Retinal pigment epithelial cell (primary cell): ENCODE results near the gene PCSK7.

ENCODE experiments used
- DNase-seq: peaks from one replicate; pipeline ENCODE4 v3.0.0-alpha.2; 2010; ENCODE audit warnings: low read depth
- H3K4me3 ChIP-seq: 2 replicates; pipeline ENCODE4 v1.5.1; 2011; ENCODE audit warnings: mild to moderate bottlenecking, low read length, control low read depth, moderate library complexity
- CTCF ChIP-seq: conservative IDR thresholded peaks from 2 replicates; pipeline ENCODE4 v1.5.1; 2011; ENCODE audit warnings: low read depth, low read length, control low read depth, inconsistent platforms

The PCSK7 gene

DNA sequence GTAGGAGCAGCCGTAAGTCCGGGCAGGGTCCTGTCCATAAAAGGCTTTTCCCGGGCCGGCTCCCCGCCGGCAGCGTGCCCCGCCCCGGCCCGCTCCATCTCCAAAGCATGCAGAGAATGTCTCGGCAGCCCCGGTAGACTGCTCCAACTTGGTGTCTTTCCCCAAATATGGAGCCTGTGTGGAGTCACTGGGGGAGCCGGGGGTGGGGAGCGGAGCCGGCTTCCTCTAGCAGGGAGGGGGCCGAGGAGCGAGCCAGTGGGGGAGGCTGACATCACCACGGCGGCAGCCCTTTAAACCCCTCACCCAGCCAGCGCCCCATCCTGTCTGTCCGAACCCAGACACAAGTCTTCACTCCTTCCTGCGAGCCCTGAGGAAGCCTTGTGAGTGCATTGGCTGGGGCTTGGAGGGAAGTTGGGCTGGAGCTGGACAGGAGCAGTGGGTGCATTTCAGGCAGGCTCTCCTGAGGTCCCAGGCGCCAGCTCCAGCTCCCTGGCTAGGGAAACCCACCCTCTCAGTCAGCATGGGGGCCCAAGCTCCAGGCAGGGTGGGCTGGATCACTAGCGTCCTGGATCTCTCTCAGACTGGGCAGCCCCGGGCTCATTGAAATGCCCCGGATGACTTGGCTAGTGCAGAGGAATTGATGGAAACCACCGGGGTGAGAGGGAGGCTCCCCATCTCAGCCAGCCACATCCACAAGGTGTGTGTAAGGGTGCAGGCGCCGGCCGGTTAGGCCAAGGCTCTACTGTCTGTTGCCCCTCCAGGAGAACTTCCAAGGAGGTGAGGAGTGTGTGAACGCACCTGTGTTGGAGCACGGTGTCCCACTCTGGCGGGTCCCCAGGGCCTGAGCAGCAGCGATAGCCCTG lies 32.6 kb downstream of the PCSK7 start, which contains the start of gene TAGLN:
TAGLN (plus strand) TSS at position 318 of the 863 bp plus-strand sequence. CDS start 3,644 bp downstream, outside the sequence.
- no peak for TF ChIP-seq CTCF
- H3K4me3 ChIP-seq = peak within 1 kb of the TSS; percentile 39
- peak; percentile 52 for DNase-seq

DNA sequence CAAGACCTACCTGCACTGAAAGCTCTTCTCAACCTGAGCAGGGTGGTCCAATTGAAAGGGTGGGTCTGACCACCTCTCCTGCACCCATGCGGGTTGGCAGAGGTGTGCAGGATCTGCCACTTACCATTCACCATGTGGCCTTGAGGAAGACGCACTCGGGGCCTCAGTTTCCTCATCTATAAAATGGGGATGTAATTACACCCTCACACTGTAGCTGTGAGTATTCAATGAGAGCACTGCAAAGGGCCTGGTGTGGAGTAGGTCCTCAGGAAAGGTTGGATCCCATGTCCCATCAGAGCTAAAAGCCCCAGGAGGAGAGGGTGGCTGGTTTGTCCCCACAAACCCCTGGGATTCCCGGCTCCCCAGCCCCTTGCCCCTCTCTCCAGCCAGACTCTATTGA lies 33.3 kb downstream of the PCSK7 start:
- no peak for DNase-seq
- H3K4me3 ChIP-seq = peak overlapping the region; percentile 39
- no peak for TF ChIP-seq CTCF

DNA sequence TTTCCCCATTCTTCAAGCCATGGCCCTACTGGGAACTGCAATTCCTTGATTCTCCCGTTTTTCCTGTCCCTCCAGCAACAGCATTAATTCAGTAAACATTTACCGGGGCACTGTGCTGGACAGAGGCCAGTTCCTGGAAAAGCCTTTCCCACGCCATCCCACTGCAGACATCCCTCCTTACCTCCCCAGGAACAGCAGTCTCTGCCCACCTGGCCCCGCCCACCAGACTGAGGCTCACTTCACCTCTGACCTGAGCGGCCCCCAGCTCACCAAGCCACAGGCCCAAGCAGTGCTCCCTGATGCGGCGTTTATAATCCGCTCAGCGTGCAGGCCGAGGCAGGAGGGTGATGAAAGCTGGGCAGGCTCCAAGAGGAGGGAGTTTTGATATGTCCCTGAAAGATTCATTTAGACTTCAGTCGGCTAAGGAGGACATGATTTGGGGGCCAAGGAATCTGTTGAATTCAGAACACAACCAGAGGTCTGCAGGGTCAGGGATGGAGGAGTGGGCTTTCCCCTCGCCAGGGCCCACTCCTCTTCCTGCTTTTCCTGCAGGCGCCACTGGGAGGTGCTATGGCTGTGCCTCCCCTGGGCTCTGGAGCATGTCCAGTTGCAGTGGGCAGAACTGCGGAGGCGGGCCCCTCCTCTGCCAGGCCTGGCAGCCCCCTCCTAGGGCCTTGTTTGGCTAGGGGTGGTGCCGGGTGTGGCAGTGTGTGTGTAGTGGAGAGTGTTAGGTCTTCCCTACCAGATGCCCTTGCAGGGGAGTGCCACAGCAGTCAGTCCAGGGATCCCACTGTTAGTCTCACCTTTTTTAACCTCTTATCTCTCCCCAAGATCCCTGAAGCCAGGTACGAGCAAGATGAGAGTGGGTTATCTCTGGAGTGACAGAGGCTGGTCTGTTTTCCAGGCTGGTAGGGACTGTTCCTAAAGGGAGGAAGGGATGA lies 34.1 kb downstream of the PCSK7 start:
- peak; percentile 78 for TF ChIP-seq CTCF
- H3K4me3 ChIP-seq = no peak overlapping the region
- DNase-seq = no peak

DNA sequence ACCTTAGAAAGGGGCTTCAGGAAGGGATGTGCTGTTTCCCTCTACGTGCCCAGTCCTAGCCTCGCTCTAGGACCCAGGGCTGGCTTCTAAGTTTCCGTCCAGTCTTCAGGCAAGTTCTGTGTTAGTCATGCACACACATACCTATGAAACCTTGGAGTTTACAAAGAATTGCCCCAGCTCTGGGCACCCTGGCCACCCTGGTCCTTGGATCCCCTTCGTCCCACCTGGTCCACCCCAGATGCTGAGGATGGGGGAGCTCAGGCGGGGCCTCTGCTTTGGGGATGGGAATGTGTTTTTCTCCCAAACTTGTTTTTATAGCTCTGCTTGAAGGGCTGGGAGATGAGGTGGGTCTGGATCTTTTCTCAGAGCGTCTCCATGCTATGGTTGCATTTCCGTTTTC lies 34.9 kb downstream of the PCSK7 start:
- no peak for TF ChIP-seq CTCF
- DNase-seq = no peak
- no peak overlapping the region for H3K4me3 ChIP-seq

GRCh38 chr11:117195761-117196160 lies 36.1 kb downstream of the PCSK7 start:
- H3K4me3 ChIP-seq = no peak overlapping the region
- no peak for DNase-seq
- no peak for TF ChIP-seq CTCF

- H3K4me3 ChIP-seq = no peak overlapping the region
- TF ChIP-seq CTCF = no peak
- DNase-seq = no peak
These were observed 36.6 kb downstream of the PCSK7 start for GRCh38 chr11:117195258-117195657.
